GM21825 (cell line): ENCODE results near the gene BTK.
"Not testable (repeated sequence)": the region's sequence is repeated elsewhere in the genome, so short reads cannot be mapped to it uniquely, and the experiment has no call there.

Experiments
- ATAC-seq: cut with Tn5 transposase; IDR thresholded peaks from one replicate; pipeline ENCODE4 v1.9.1; 2021; ENCODE audit warnings: mild to moderate bottlenecking, moderate library complexity; ENCODE audit not compliant: unreplicated experiment

Gene BTK

DNA sequence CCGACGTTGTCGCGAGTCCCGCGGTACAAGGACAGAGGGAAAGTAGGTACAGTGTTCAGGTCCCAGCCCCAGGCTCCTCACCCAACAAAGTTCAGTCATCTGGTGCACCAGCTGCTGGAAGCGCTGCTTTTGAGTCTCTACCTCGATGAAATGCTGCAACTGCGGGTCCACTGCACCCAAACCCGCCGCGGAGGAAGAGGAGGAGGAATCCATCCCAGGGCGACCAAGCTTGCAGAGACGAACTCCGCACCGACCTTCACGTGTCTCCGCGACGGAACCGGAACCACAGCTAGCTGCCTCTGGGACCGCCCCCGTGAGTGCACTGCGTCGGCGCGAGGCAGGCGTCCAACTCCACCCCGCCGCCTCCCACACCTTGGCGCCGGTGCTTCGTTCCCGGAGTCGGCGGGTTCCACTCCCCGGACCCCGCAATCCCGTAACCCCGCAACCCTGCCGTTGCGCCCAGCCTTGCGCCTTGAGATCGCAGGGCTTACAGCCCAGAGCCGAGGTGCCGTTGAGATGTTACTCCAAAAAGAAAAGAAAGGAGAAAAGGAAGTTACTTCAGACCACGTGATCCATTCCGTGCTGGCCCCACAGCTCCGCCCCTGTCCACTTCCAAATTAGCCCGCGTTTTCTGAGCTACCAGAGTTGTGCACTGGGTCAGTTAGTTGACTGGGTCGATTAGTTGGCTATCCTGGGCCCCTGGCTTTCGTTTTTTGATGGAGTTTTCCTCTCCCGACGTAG, 37.4 kb downstream of the BTK start, which contains the start of gene TIMM8A:
Gene TIMM8A (minus strand): TSS at position 291 of the 741 bp plus-strand sequence. CDS start 78 bp downstream, at position 213.
- peak; percentile 97 for ATAC-seq

DNA sequence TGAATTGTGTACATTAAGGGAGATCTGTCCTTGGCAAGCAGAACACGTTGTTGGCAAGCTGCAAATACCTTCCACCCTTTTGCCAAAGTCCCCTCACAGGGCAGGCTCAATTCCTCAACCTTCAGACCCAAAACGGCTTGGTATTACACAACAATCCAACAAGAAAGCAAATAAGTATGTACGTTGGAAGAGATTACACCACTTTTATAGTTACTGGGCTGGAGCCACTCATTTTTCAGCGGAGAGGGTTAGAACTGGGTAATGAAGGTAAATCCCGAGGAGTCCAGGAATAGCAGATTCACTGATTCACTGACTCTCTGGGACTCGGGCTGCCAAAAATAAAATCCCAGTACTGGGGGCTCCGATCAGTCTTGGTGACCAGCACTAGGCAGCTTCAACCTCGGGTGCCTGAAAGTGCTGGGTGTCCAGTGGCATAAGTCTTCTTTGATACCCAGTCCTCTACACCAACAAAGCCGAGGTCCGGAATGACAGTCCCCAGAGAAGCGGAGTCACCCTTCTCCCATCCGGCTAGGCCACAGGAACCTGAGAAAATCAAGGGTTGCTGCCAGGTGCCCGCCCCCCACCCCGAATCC, 38.0 kb downstream of the BTK start:
- peak; percentile 16 for ATAC-seq

GRCh38 chrX:101337776-101338271, 48.2 kb downstream of the BTK start:
- no peak for ATAC-seq

DNA sequence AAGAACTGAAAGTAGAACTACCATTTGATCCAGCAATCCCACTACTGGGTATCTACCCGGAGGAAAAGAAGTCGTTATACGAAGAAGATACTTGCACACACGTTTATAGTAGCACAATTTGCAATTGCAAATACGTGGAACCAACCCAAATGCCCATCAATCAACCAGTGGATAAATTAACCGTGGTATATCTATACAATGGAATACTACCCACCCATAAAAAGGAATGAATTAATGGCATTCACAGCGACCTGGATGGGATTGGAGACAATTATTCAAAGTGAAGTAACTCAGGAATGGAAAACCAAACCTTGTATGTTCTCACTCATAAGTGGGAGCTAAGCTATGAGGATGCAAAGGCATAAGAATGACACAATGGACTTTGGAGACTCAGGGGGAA, 51.7 kb downstream of the BTK start:
- ATAC-seq = not testable (repeated sequence)

DNA sequence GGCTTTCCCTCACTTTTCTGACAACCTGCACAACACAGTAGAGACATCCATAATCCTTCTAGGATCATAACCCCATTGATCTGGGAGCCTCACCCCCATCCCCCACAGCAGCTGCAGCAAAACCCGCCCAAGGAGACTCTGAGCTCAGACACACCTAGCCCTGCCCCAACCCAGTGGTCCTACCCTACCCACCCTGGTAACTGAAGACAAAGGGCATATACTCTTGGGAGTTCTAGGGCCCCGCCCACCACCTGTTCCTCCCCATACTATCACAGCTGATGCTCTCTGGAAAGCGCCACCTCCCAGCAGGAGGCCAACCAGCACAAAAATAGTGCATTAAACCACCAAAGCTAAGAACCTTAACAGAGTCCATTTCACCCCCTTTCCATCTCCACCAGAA, 59.4 kb downstream of the BTK start:
- not testable (repeated sequence) for ATAC-seq

GRCh38 chrX:101303790-101304189, 82.2 kb downstream of the BTK start:
- no peak for ATAC-seq
